Stomach (tissue), 9 donors: ENCODE data around the gene DPYSL4. TPM values are rescaled to one million over a fixed set of nuclear protein-coding genes. Genes with fewer than 3 reads are reported as not detected.

Source experiments
- DNase-seq, 2 donors: peaks; one replicate each; pipeline versions ENCODE4 v3.0.0 to v3.0.0-alpha.2; 2013 to 2019
- H3K27ac ChIP-seq, 5 donors: fragments of 200-600 bp in 4 of 5; sonication (generic) in 4 of 5; one replicate each; pipeline ENCODE4 v1.5.1; 2013 to 2019; ENCODE audit warnings: mild to moderate bottlenecking in 1 of 5, moderate library complexity in 1 of 5
- H3K27me3 ChIP-seq, 3 donors: fragments of 200-600 bp; sonication (generic); one replicate each; pipeline ENCODE4 v1.5.1; 2017 to 2019; ENCODE audit warnings: mixed run types in 1 of 3
- H3K36me3 ChIP-seq, 4 donors: fragments of 200-600 bp; sonication (generic); 1 replicate in 3 of 4; 2 replicates in 1 of 4; pipeline ENCODE4 v1.5.1; 2016 to 2019
- H3K4me1 ChIP-seq, 4 donors: fragments of 200-600 bp; sonication (generic); one replicate each; pipeline ENCODE4 v1.5.1; 2016 to 2019
- H3K4me3 ChIP-seq, 4 donors: fragments of 200-600 bp; sonication (generic) in 3 of 4; one replicate each; pipeline ENCODE4 v1.5.1; 2016 to 2019; ENCODE audit warnings: mild to moderate bottlenecking in 1 of 4
- H3K9me3 ChIP-seq, 4 donors: fragments of 200-600 bp; sonication (generic); one replicate each; pipeline ENCODE4 v1.5.1; 2016 to 2019
- CTCF ChIP-seq, 7 experiments: fragments of 450-650 bp in 4 of 7; fragments of 200-600 bp in 3 of 7; sonication (generic) in 3 of 7; IDR thresholded peaks; one replicate each; pipeline ENCODE4 v1.5.1; 2016 to 2019; ENCODE audit warnings: antibody characterized with exemption in 7 of 7, control low read depth in 2 of 7, mild to moderate bottlenecking in 1 of 7
- EP300 ChIP-seq: sonication (generic); formaldehyde crosslinking; IDR thresholded peaks from one replicate; pipeline ENCODE4 v1.6.1; 2017; ENCODE audit warnings: antibody characterized with exemption
- POLR2A ChIP-seq, 4 donors: fragments of 450-650 bp; IDR thresholded peaks; one replicate each; pipeline ENCODE4 v1.6.1; 2016; ENCODE audit warnings: antibody characterized with exemption in 4 of 4, control low read depth in 2 of 4, mild to moderate bottlenecking in 1 of 4, moderate library complexity in 1 of 4
- POLR2AphosphoS5 ChIP-seq, 3 donors: sonication (generic); formaldehyde crosslinking; IDR thresholded peaks; one replicate each; pipeline ENCODE4 v1.6.1; 2016; ENCODE audit warnings: antibody characterized with exemption in 3 of 3
- WGBS, 5 donors: extraction: QIAGEN DNeasy Blood & Tissue Kit in 3 of 5; methylation state at CpG; one replicate each; pipeline versions ENCODE4 v1.1.5 to v1.1.7; 2013 to 2018; 5-methylcytosine and 5-hydroxymethylcytosine counted together
- intact Hi-C: fragments of 100-400 bp; cut with DNase I; formaldehyde crosslinking; loops from one replicate; pipeline ENCODE4 v1.15.1; 2023; ENCODE audit warnings: low total_unique reads
- polyA plus RNA-seq, 3 donors: library from polyadenylated mRNA; stranded (reverse); fragments of 200-250 nt; gene quantifications; one replicate each; pipeline ENCODE4 v1.2.3, GENCODE V29; 2013
- total RNA-seq, 5 donors: library from RNA; depleted of rRNA; stranded (reverse); fragments of >200 nt; gene quantifications; one replicate each; pipeline versions ENCODE4 v1.1.0 to v1.2.3, GENCODE V29; 2014 to 2016
- donor health status: healthy with polysubstance abuse.
- donor health status: Bipolar disorder and iron deficiency.
- donor health status: healthy.

DPYSL4 gene
- total and polyA plus RNA-seq, 8 donors, result 0.43 to 2.0 (median 0.68) TPM; not detected in 3

- no peaks in the 10 kb centered on the region for H3K36me3 ChIP-seq
- H3K27ac ChIP-seq, result no peak overlapping the region
- no peak for DNase-seq
- TF ChIP-seq POLR2AphosphoS5 (IDR thresholded peaks at IDR 0.05) (no peak), CTCF (IDR thresholded peaks at IDR 0.05) (no peak), EP300 (no peak), POLR2A (IDR thresholded peaks at IDR 0.05) (no peak)
- H3K4me1 ChIP-seq, result no peaks in the 10 kb centered on the region
- no peaks in the 10 kb centered on the region for H3K9me3 ChIP-seq
- H3K27me3 ChIP-seq, result peaks cover 0 to 8% (median 0%) of the 10 kb centered on the region in 3 donors
- WGBS, 5 donors, result 82 to 87% (median 83%) methylated on average over 28 to 43 of the region's 43 CpGs
- intact Hi-C loops, result no loop called here
- H3K4me3 ChIP-seq, result no peak overlapping the region
Measured at GRCh38 chr10:132148261-132149251, 38.2 kb upstream of the DPYSL4 start.

- H3K4me3 ChIP-seq, result no peak overlapping the region
- TF ChIP-seq POLR2AphosphoS5 (IDR thresholded peaks at IDR 0.05), result no peak
- TF ChIP-seq CTCF (IDR thresholded peaks at IDR 0.05), result no peak
- TF ChIP-seq EP300, result no peak
- TF ChIP-seq POLR2A (IDR thresholded peaks at IDR 0.05), result no peak
- peaks cover 0 to 5% (median 0%) of the 10 kb centered on the region in 4 donors for H3K36me3 ChIP-seq
- H3K27ac ChIP-seq, result no peak overlapping the region
- 70 to 90% (median 81%) methylated on average over 2 to 16 of the region's 23 CpGs for WGBS, 5 donors
- DNase-seq, result no peak
- intact Hi-C loops, result no loop called here
- peaks cover 0 to 1% (median 0%) of the 10 kb centered on the region in 3 donors for H3K27me3 ChIP-seq
- no peaks in the 10 kb centered on the region for H3K9me3 ChIP-seq
- H3K4me1 ChIP-seq, result no peaks in the 10 kb centered on the region
Measured at GRCh38 chr10:132149271-132149670, 37.5 kb upstream of the DPYSL4 start.

- WGBS, 5 donors, result 90 to 97% (median 95%) methylated on average over 2 to 7 of the region's 7 CpGs
- Histone ChIP-seq H3K27ac (no peak overlapping the region), H3K4me3 (no peak overlapping the region), H3K27me3 (no peaks in the 10 kb centered on the region), H3K36me3 (peaks cover 0 to 5% (median 0%) of the 10 kb centered on the region in 4 donors), H3K4me1 (no peaks in the 10 kb centered on the region), H3K9me3 (no peaks in the 10 kb centered on the region)
- no peak for TF ChIP-seq POLR2AphosphoS5 (IDR thresholded peaks at IDR 0.05)
- no peak for TF ChIP-seq POLR2A (IDR thresholded peaks at IDR 0.05)
- TF ChIP-seq EP300, result no peak
- TF ChIP-seq CTCF (IDR thresholded peaks at IDR 0.05), result no peak
- no peak for DNase-seq
- intact Hi-C loops, result no loop called here
Measured at GRCh38 chr10:132149917-132150316, 36.8 kb upstream of the DPYSL4 start.

- no peak for DNase-seq
- peaks cover 0 to 5% (median 0%) of the 10 kb centered on the region in 4 donors for H3K36me3 ChIP-seq
- intact Hi-C loops, result no loop called here
- H3K4me1 ChIP-seq, result no peaks in the 10 kb centered on the region
- H3K27me3 ChIP-seq, result no peaks in the 10 kb centered on the region
- H3K27ac ChIP-seq, result no peak overlapping the region
- WGBS, 5 donors, result 93 to 99% (median 95%) methylated on average over 2 of the region's 2 CpGs
- TF ChIP-seq POLR2A (IDR thresholded peaks at IDR 0.05), result no peak
- TF ChIP-seq CTCF (IDR thresholded peaks at IDR 0.05), result no peak
- no peak for TF ChIP-seq POLR2AphosphoS5 (IDR thresholded peaks at IDR 0.05)
- TF ChIP-seq EP300, result no peak
- H3K4me3 ChIP-seq, result no peak overlapping the region
- H3K9me3 ChIP-seq, result no peaks in the 10 kb centered on the region
Measured at GRCh38 chr10:132150777-132151176, 36.0 kb upstream of the DPYSL4 start.
